SK-N-SH treated with all-trans-retinoic acid at 6 μM for 48 hours (cell line): Measurements from ENCODE around the gene BPIFB6.

Experiments used
- ATAC-seq: fragments of 200-7000 bp; cut with Tn5 transposase; 3 replicates; pipeline ENCODE4 v1.9.1; 2020; ENCODE audit warnings: mild to moderate bottlenecking, moderate library complexity
- ARNTL ChIP-seq: fragments of 450-650 bp; formaldehyde crosslinking; IDR thresholded peaks from 2 replicates; pipeline ENCODE4 v1.5.0; 2020; ENCODE audit warnings: low read depth, mild to moderate bottlenecking, moderate library complexity, borderline replicate concordance
- BACH2 ChIP-seq: fragments of 250-450 bp; sonication (Bioruptor Pico); IDR thresholded peaks from 2 replicates; pipeline ENCODE4 v1.9.0; 2021; ENCODE audit warnings: mild to moderate bottlenecking, borderline replicate concordance
- CSDC2 ChIP-seq: fragments of 250-450 bp; sonication (Bioruptor Pico); IDR thresholded peaks from 2 replicates; pipeline ENCODE4 v1.5.0; 2020; ENCODE audit warnings: mild to moderate bottlenecking, moderate library complexity
- ESRRG ChIP-seq: fragments of 250-450 bp; sonication (Bioruptor Pico); IDR thresholded peaks from 2 replicates; pipeline ENCODE4 v1.6.1; 2021; ENCODE audit warnings: mild to moderate bottlenecking
- GLIS3 ChIP-seq: fragments of 250-450 bp; sonication (Bioruptor Pico); IDR thresholded peaks from 2 replicates; pipeline ENCODE4 v1.5.0; 2020; ENCODE audit warnings: mild to moderate bottlenecking, moderate library complexity
- ISL1 ChIP-seq: fragments of 250-450 bp; sonication (Bioruptor Pico); IDR thresholded peaks from 2 replicates; pipeline ENCODE4 v2.1.2; 2022; ENCODE audit warnings: mild to moderate bottlenecking, moderate library complexity
- OSR1 ChIP-seq: fragments of 250-450 bp; sonication (Bioruptor Pico); IDR thresholded peaks from 2 replicates; pipeline ENCODE4 v1.8.0; 2022; ENCODE audit warnings: moderate library complexity, mild to moderate bottlenecking, inconsistent platforms
- PPARA ChIP-seq: fragments of 250-450 bp; sonication (Bioruptor Pico); IDR thresholded peaks from 2 replicates; pipeline ENCODE4 v1.5.0; 2020; ENCODE audit warnings: mild to moderate bottlenecking, borderline replicate concordance
- RARB ChIP-seq: fragments of 250-450 bp; sonication (Bioruptor Pico); IDR thresholded peaks from 2 replicates; pipeline ENCODE4 v1.8.0; 2021; ENCODE audit warnings: mild to moderate bottlenecking, moderate library complexity
- SNAI2 ChIP-seq: fragments of 250-450 bp; sonication (Bioruptor Pico); IDR thresholded peaks from 2 replicates; pipeline ENCODE4 v1.5.0; 2020; ENCODE audit warnings: mild to moderate bottlenecking, moderate library complexity
- TCF4 ChIP-seq: fragments of 250-450 bp; sonication (Bioruptor Pico); IDR thresholded peaks from 2 replicates; pipeline ENCODE4 v1.8.0; 2021; ENCODE audit warnings: mild to moderate bottlenecking, moderate library complexity, borderline replicate concordance
- ZC3H10 ChIP-seq: fragments of 250-450 bp; sonication (Bioruptor Pico); IDR thresholded peaks from 2 replicates; pipeline ENCODE4 v1.5.1; 2021; ENCODE audit warnings: mild to moderate bottlenecking, moderate library complexity
- ZFP3 ChIP-seq: fragments of 250-450 bp; sonication (Bioruptor Pico); IDR thresholded peaks from 2 replicates; pipeline ENCODE4 v1.5.0; 2020; ENCODE audit warnings: mild to moderate bottlenecking, moderate library complexity
- ZFP30 ChIP-seq: fragments of 450-650 bp; formaldehyde crosslinking; IDR thresholded peaks from 2 replicates; pipeline ENCODE4 v1.5.0; 2022; ENCODE audit warnings: mild to moderate bottlenecking, moderate library complexity
- ZNF565 ChIP-seq: fragments of 450-650 bp; formaldehyde crosslinking; conservative IDR thresholded peaks from 2 replicates; pipeline ENCODE4 v1.5.0; 2020; ENCODE audit warnings: low read depth, mild to moderate bottlenecking, moderate library complexity
- ZNF70 ChIP-seq: fragments of 450-650 bp; formaldehyde crosslinking; IDR thresholded peaks from 2 replicates; pipeline ENCODE4 v1.5.0; 2020; ENCODE audit warnings: mild to moderate bottlenecking, moderate library complexity
- ZNF8 ChIP-seq: fragments of 450-650 bp; formaldehyde crosslinking; IDR thresholded peaks from 2 replicates; pipeline ENCODE4 v1.5.0; 2020; ENCODE audit warnings: mild to moderate bottlenecking, moderate library complexity
- TF ChIP-seq, protein P1 (sequence below): fragments of 250-450 bp; sonication (Bioruptor Pico); IDR thresholded peaks from 2 replicates; pipeline ENCODE4 v1.8.0; 2020; ENCODE audit warnings: mild to moderate bottlenecking, moderate library complexity, borderline replicate concordance
- TF ChIP-seq, protein P2 (sequence below): fragments of 250-450 bp; sonication (Bioruptor Pico); IDR thresholded peaks from 2 replicates; pipeline ENCODE4 v1.5.0; 2020; ENCODE audit warnings: mild to moderate bottlenecking, moderate library complexity
- TF ChIP-seq, protein P3 (sequence below): fragments of 250-450 bp; sonication (Bioruptor Pico); IDR thresholded peaks from 2 replicates; pipeline ENCODE4 v1.5.1; 2021; ENCODE audit warnings: mild to moderate bottlenecking, moderate library complexity

The BPIFB6 gene

DNA sequence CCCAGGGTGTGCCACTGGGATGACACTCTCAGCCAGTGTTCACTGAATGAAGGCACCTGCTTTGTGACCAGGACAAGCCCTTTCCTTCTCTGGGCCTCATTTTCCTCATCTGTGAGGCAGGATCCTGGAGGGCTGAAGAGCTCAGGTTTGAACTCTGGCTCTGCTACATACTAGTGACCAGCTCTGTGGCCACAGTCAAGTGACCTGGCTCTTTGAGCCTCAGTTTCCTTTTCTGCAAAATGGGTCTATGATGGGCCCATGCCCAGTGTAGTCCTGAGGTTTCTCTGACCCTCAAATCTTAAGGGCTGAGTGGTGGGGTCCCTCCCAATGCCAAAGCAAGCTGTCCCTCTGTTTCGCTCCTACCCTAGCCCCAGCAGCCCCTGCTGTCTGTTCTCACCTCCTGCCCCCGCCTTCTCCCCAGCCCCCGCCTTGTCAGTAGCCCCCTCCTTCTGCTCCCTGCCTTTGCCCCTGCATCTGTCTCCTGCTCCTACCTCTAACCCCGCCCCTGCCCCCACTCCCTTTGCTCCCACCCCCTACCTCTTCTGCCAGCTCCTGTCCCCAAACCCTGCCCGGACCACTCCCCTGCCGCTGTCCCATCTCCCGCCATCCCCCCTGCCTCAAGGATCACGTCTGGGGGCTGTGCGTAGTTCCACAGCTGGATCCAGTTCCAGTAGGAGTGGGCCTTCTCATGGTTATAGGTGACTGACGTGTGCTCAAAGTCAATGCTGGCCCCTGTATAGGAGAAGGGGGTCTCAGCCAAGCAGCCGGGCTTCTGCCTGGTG, 44.2 kb upstream of the BPIFB6 start:
- TF ChIP-seq RARB (no peak), CSDC2 (CRISPR knock-in tag) (no peak), SNAI2 (CRISPR knock-in tag) (no peak), ARNTL (CRISPR knock-in tag) (no peak), ZNF70 (CRISPR knock-in tag) (no peak), ZFP30 (CRISPR knock-in tag) (no peak), ESRRG (CRISPR knock-in tag) (no peak)
- TF ChIP-seq, protein P1, sequence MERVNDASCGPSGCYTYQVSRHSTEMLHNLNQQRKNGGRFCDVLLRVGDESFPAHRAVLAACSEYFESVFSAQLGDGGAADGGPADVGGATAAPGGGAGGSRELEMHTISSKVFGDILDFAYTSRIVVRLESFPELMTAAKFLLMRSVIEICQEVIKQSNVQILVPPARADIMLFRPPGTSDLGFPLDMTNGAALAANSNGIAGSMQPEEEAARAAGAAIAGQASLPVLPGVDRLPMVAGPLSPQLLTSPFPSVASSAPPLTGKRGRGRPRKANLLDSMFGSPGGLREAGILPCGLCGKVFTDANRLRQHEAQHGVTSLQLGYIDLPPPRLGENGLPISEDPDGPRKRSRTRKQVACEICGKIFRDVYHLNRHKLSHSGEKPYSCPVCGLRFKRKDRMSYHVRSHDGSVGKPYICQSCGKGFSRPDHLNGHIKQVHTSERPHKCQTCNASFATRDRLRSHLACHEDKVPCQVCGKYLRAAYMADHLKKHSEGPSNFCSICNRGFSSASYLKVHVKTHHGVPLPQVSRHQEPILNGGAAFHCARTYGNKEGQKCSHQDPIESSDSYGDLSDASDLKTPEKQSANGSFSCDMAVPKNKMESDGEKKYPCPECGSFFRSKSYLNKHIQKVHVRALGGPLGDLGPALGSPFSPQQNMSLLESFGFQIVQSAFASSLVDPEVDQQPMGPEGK (CRISPR knock-in tag) = no peak
- ATAC-seq = no peak

DNA sequence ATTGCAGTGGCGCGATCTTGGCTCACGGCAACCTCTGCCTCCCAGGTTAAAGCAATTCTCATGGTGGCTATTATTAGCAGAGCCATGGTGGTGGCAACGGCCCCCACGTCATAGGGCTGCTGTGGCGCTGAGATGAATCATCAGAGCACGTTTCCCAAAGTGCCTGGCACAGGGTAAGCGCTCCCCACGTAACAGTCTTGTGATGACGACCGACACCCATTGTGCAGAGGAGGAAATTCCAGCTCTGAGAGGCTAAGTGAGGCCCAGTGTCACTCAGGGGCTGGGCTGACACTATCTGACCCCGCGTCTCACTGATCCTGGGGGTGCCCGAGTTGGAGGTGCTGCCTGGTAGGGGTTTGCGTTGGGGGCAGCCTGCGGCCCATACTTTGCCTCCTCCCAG, 43.4 kb upstream of the BPIFB6 start:
- TF ChIP-seq, protein P2, sequence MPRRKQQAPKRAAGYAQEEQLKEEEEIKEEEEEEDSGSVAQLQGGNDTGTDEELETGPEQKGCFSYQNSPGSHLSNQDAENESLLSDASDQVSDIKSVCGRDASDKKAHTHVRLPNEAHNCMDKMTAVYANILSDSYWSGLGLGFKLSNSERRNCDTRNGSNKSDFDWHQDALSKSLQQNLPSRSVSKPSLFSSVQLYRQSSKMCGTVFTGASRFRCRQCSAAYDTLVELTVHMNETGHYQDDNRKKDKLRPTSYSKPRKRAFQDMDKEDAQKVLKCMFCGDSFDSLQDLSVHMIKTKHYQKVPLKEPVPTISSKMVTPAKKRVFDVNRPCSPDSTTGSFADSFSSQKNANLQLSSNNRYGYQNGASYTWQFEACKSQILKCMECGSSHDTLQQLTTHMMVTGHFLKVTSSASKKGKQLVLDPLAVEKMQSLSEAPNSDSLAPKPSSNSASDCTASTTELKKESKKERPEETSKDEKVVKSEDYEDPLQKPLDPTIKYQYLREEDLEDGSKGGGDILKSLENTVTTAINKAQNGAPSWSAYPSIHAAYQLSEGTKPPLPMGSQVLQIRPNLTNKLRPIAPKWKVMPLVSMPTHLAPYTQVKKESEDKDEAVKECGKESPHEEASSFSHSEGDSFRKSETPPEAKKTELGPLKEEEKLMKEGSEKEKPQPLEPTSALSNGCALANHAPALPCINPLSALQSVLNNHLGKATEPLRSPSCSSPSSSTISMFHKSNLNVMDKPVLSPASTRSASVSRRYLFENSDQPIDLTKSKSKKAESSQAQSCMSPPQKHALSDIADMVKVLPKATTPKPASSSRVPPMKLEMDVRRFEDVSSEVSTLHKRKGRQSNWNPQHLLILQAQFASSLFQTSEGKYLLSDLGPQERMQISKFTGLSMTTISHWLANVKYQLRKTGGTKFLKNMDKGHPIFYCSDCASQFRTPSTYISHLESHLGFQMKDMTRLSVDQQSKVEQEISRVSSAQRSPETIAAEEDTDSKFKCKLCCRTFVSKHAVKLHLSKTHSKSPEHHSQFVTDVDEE (CRISPR knock-in tag) = no peak
- no peak for ATAC-seq

DNA sequence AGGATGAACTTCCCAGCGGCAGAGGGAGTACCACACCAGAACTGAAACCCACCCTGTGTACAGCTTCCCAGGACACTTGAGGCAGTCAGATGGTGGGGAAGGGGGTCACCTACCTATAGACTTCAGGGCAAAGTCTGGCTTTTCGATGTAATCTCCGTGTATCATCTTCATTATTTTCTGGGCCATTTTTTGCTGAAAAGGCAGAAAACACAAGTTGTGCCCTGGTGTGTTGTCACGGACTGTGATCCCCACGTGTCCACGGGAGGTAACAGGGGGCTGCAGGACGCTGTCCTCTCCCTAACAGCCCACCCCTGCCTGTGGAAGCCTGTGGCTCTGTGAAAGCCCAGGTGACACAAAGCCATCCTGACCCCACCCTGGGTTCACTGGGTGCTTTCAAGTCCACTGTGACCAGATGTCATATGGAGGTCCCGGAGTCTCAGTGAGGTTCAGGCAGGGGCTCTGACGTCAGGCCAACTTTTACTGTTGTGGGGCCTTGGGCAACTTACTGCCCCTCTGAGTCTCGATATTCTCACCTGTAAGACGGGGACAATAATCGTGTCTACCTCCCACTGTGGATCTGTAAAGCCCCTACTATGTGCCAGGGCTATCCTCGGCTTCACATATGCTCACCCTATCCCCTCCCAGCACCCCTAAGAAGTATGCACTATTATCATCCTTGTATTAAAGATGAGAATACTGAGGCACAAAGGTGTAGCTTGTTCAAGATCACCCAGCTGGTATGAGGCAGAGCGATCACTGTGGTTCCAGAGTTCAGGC, 41.8 kb upstream of the BPIFB6 start:
- no peak for ATAC-seq
- TF ChIP-seq ZNF565 (CRISPR knock-in tag) (no peak), GLIS3 (CRISPR knock-in tag) (no peak), BACH2 (CRISPR knock-in tag) (no peak), PPARA (CRISPR knock-in tag) (no peak), ARNTL (CRISPR knock-in tag) (no peak), TCF4 (CRISPR knock-in tag) (no peak)

DNA sequence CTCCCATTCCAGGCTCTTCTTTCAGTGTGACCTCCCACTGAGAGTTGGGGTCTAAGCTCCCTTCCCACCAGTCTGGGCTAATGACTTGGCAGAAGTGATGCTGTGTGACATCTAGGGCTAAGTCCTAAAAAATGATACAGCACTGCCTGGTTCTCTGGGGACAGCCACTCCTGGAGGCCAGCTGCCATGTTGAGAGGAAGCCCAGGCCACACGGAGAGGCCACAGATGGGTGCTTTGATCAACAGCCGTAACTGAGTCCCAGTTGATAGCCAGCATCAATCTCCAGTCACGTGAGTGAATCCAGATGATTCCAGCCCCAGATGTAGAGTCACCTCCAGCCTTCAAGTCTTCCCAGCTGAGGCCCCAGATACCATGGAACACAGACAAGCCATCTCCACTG, 41.0 kb upstream of the BPIFB6 start:
- TF ChIP-seq TCF4 (CRISPR knock-in tag) (no peak), ZFP3 (CRISPR knock-in tag) (no peak)
- TF ChIP-seq, all 23 proteins: peak for 0
- no peak for ATAC-seq

DNA sequence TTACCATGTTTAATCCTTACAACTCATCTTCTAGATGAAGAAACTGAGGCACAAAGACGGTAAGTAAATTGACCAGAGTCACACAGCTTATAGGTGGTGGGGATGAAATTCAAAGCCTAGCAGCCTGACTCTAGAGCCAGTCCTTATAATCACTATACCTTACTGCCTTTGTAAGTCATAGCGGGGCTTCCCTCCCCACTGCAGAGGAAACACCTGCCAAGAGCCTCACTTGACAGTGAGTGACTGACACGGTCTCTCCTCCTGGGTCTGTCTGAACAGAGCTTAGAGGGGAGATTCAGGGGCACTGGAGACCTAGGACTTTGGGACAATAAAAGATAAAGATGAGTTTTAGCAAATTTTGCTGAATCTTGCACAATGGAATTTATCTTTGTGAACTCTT, 40.1 kb upstream of the BPIFB6 start:
- TF ChIP-seq ZNF565 (CRISPR knock-in tag) (no peak), PPARA (CRISPR knock-in tag) (no peak), TCF4 (CRISPR knock-in tag) (no peak), ZC3H10 (no peak), ISL1 (CRISPR knock-in tag) (no peak), SNAI2 (CRISPR knock-in tag) (no peak), RARB (no peak), GLIS3 (CRISPR knock-in tag) (no peak), BACH2 (CRISPR knock-in tag) (no peak)
- no peak for ATAC-seq

DNA sequence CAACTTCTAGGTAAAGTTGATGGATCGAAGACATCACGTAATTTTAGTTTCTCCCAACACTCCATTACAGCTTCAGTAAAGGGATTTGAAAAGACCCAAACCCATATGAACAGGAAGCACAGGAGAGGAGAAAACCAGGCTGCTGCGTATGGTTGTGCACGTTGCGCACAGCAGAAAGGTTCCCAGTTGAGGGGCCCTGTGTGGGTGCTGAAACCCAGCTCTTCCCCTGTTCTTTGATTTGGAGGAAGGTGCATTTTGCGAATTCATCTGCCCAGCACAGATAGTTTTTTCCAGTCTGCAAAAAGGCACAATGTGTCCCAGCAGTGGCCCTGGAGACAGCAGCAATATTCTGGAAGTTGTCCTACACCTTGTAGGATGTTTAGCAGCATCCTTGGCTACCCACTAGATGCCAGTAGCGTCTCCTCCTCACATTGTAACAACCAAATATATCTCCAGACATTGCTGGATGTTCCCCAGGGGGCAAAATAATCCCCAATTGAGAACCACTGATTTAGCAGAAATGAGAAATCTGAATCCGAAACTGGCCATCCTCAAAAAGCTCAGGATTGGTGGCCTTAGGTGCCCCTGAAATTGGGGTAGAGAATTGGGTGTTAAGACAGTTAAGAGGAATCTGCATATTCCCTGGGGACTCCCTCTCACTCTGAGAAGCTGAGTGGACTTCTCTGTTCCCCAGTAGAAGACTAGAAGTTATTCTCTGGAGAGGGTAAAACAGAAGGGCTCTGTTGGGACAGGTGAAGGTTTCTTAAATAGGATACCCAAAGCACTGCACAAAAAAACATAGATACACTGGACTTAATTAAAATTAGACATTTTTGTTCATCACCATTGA, 39.4 kb upstream of the BPIFB6 start:
- no peak for ATAC-seq
- TF ChIP-seq OSR1 = no peak
- TF ChIP-seq ZNF70 (CRISPR knock-in tag) = no peak
- no peak for TF ChIP-seq ZNF565 (CRISPR knock-in tag)
- TF ChIP-seq ZC3H10 = no peak
- no peak for TF ChIP-seq ZNF8
- TF ChIP-seq, protein P3, sequence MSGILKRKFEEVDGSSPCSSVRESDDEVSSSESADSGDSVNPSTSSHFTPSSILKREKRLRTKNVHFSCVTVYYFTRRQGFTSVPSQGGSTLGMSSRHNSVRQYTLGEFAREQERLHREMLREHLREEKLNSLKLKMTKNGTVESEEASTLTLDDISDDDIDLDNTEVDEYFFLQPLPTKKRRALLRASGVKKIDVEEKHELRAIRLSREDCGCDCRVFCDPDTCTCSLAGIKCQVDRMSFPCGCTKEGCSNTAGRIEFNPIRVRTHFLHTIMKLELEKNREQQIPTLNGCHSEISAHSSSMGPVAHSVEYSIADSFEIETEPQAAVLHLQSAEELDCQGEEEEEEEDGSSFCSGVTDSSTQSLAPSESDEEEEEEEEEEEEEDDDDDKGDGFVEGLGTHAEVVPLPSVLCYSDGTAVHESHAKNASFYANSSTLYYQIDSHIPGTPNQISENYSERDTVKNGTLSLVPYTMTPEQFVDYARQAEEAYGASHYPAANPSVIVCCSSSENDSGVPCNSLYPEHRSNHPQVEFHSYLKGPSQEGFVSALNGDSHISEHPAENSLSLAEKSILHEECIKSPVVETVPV = no peak
- no peak for TF ChIP-seq BACH2 (CRISPR knock-in tag)
- TF ChIP-seq, protein P1 (CRISPR knock-in tag) = no peak
- TF ChIP-seq TCF4 (CRISPR knock-in tag) = no peak
